ENCODE results near the gene OFD1.
A peak's percentile ranks its signal among the peaks of the same experiment; 100 is the strongest.

The OFD1 gene

GRCh38 chrX:13733506-13733905 lies 1.0 kb upstream of the OFD1 start:
- DNase-seq (ENCODE audit: low read depth): no peak
- peak overlapping the region; percentile 70 for H3K4me3 ChIP-seq (ENCODE audit: low read depth, low read length)
- TF ChIP-seq, protein P1, sequence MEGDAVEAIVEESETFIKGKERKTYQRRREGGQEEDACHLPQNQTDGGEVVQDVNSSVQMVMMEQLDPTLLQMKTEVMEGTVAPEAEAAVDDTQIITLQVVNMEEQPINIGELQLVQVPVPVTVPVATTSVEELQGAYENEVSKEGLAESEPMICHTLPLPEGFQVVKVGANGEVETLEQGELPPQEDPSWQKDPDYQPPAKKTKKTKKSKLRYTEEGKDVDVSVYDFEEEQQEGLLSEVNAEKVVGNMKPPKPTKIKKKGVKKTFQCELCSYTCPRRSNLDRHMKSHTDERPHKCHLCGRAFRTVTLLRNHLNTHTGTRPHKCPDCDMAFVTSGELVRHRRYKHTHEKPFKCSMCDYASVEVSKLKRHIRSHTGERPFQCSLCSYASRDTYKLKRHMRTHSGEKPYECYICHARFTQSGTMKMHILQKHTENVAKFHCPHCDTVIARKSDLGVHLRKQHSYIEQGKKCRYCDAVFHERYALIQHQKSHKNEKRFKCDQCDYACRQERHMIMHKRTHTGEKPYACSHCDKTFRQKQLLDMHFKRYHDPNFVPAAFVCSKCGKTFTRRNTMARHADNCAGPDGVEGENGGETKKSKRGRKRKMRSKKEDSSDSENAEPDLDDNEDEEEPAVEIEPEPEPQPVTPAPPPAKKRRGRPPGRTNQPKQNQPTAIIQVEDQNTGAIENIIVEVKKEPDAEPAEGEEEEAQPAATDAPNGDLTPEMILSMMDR (IDR thresholded peaks at IDR 0.05; ENCODE audit: insufficient read depth, low read depth, low read length, missing control alignments): no peak

GRCh38 chrX:13741695-13742094 lies 7.1 kb downstream of the OFD1 start:
- DNase-seq (ENCODE audit: low read depth): no peak
- H3K4me3 ChIP-seq (ENCODE audit: low read depth, low read length): no peak overlapping the region
- TF ChIP-seq, protein P1 (IDR thresholded peaks at IDR 0.05; ENCODE audit: insufficient read depth, low read depth, low read length, missing control alignments): no peak

- H3K4me3 ChIP-seq (ENCODE audit: low read depth, low read length): peak overlapping the region; percentile 15
- peak; percentile 88 for DNase-seq (ENCODE audit: low read depth)
- TF ChIP-seq, protein P1 (IDR thresholded peaks at IDR 0.05; ENCODE audit: insufficient read depth, low read depth, low read length, missing control alignments): no peak
Measured at GRCh38 chrX:13742397-13743176, 8.0 kb downstream of the OFD1 start.

DNA sequence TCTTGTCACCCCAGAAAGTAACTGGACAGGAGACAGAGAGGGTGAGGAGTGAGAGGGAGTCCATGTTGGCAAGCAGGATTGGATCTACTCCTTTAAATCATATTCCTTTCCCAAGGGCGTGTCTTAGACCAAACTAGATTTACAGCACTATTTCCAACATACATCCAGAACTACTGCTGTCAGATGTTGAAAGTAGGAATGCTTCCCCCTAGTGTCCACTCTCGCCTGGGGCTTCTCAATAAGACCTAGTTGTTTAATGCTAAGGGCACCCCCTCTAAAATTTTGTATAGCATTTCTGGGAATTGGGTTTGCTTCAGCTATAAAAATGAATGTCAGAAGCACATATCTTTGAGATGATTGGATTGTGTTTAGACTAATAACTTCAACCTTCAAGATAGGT lies 13.3 kb downstream of the OFD1 start:
- no peak overlapping the region for H3K4me3 ChIP-seq (ENCODE audit: low read depth, low read length)
- TF ChIP-seq, protein P1 (IDR thresholded peaks at IDR 0.05; ENCODE audit: insufficient read depth, low read depth, low read length, missing control alignments): no peak
- peak; percentile 51 for DNase-seq (ENCODE audit: low read depth)

DNA sequence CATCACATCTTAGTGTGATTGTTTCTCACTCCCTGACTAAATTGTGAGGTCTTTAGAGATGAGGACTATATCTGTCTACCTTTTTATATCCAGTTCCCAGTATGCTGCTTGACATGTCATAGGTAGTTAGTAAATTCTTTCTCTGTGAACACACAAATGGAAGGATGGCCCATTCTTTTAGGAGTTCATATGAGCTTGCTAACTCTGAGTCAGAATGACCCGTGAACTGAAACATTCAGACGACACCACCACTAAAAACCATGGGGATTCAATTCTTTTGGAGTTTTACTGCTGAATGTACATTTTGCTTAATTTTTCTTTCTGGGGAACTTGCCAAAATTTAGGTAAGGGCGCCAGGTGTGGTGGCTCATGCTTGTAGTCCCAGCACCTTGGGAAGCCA lies 13.9 kb downstream of the OFD1 start:
- no peak overlapping the region for H3K4me3 ChIP-seq (ENCODE audit: low read depth, low read length)
- no peak for DNase-seq (ENCODE audit: low read depth)
- TF ChIP-seq, protein P1 (IDR thresholded peaks at IDR 0.05; ENCODE audit: insufficient read depth, low read depth, low read length, missing control alignments): no peak

- TF ChIP-seq, protein P1 (IDR thresholded peaks at IDR 0.05; ENCODE audit: insufficient read depth, low read depth, low read length, missing control alignments): peak; percentile 46
- DNase-seq (ENCODE audit: low read depth): peak; percentile 59
- no peak overlapping the region for H3K4me3 ChIP-seq (ENCODE audit: low read depth, low read length)
Measured at GRCh38 chrX:13750204-13750603, 15.7 kb downstream of the OFD1 start.

DNA sequence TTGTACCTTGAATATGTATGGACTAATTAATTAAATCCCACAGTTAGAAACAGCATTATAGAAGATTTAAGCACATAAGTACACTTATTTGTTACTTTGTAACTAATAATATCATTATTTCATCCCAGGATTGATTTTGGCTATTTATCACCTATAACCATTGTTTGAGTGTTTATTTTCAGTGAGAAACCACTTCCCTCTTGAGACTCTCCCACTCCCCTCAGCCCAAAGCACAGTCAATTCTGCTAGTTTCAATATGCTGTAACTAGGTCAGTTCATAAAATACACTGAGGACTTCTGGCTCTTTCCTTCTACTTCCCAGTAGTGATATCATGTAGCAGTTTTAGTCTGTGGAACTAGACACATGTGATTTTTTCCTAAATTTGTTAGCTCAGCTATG lies 16.3 kb downstream of the OFD1 start:
- TF ChIP-seq, protein P1 (IDR thresholded peaks at IDR 0.05; ENCODE audit: insufficient read depth, low read depth, low read length, missing control alignments): no peak
- peak; percentile 66 for DNase-seq (ENCODE audit: low read depth)
- H3K4me3 ChIP-seq (ENCODE audit: low read depth, low read length): no peak overlapping the region
